PC-9 (cell line): ENCODE measurements around the gene FOXO3.

Experiments
- EZH2 ChIP-seq: fragments of 200-600 bp; sonication (generic); IDR thresholded peaks from 2 replicates; pipeline ENCODE4 v1.8.0; 2017; ENCODE audit warnings: antibody characterized with exemption, low read depth
- TF ChIP-seq, protein P1 (sequence below): fragments of 200-600 bp; sonication (generic); conservative IDR thresholded peaks from 2 replicates; pipeline ENCODE4 v1.6.1; 2017; ENCODE audit warnings: mixed run types, antibody characterized with exemption, mild to moderate bottlenecking, moderate library complexity

DNA sequence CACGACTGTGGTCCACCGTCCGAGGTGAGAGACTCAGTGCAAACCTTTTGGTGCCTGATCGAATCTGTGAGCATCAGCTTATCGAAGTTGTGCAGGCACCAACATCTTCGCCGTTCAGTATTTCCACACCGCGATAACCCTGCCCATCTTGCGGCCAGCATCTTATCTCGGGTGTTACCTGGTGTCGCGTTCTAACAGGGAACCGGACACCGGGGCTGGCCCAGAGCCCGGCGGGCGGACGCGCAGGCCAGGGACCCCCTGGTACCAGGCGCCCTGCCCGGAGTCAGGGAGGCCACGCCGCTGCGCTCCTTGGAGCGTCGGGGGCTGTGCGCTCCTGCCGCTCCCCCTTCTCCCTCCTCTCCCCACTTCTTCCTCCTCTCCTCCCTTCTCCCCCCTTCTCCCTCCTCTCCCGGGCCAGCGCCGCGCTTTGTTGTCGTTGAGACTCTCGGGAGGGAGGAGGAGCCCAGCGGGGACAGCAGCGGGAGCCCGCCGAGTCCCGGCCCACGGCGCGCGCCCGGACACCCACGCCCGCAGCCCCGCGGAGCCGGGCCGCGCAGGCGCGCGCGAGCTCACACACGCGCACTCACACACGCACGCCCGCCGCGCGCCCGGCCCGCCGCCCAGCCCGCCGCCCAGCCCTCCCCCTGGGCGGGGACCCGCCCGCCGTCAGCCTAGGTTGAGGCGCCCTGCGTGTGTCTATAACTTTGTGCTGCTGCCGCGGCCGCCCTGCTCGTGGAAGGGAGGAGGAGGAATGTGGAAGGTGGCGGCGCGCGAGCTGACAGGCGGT lies 1.4 kb upstream of the FOXO3 start:
- TF ChIP-seq, protein P1, sequence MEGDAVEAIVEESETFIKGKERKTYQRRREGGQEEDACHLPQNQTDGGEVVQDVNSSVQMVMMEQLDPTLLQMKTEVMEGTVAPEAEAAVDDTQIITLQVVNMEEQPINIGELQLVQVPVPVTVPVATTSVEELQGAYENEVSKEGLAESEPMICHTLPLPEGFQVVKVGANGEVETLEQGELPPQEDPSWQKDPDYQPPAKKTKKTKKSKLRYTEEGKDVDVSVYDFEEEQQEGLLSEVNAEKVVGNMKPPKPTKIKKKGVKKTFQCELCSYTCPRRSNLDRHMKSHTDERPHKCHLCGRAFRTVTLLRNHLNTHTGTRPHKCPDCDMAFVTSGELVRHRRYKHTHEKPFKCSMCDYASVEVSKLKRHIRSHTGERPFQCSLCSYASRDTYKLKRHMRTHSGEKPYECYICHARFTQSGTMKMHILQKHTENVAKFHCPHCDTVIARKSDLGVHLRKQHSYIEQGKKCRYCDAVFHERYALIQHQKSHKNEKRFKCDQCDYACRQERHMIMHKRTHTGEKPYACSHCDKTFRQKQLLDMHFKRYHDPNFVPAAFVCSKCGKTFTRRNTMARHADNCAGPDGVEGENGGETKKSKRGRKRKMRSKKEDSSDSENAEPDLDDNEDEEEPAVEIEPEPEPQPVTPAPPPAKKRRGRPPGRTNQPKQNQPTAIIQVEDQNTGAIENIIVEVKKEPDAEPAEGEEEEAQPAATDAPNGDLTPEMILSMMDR: no peak
- TF ChIP-seq EZH2: no peak
